H1 (cell line): Measurements from ENCODE around the gene ZNF280B.

Source experiments
- CHD2 ChIP-seq: IDR thresholded peaks from 2 replicates; pipeline ENCODE4 v1.6.1; 2012; ENCODE audit warnings: low read length, improper control_type of control experiment
- CTBP2 ChIP-seq: IDR thresholded peaks from 2 replicates; pipeline ENCODE4 v1.7.0; 2011; ENCODE audit warnings: borderline replicate concordance, mild to moderate bottlenecking, moderate library complexity, mixed read lengths, low read length; ENCODE audit not compliant: insufficient read depth, insufficient read length
- CTCF ChIP-seq, 3 experiments: IDR thresholded peaks; 1 replicate in 2 of 3; 2 replicates in 1 of 3; pipeline versions ENCODE4 v1.5.1 to v1.6.1; 2011; ENCODE audit warnings: low read length in 3 of 3, mild to moderate bottlenecking in 3 of 3, inconsistent platforms in 2 of 3, low read depth in 1 of 3, moderate library complexity in 1 of 3; ENCODE audit not compliant: insufficient read depth in 1 of 3; ENCODE audit errors: control extremely low read depth in 1 of 3
- EZH2 ChIP-seq: fragments of 200-600 bp; sonication (generic); IDR thresholded peaks from 2 replicates; pipeline ENCODE4 v1.7.1; 2012; ENCODE audit warnings: low read depth, mild to moderate bottlenecking, moderate library complexity, low read length, inconsistent platforms; ENCODE audit not compliant: severe bottlenecking
- MAX ChIP-seq: IDR thresholded peaks from 2 replicates; pipeline ENCODE4 v1.6.1; 2012; ENCODE audit warnings: inconsistent platforms
- POLR2A ChIP-seq, 2 experiments: IDR thresholded peaks; 1 replicate in 1 of 2; 2 replicates in 1 of 2; pipeline ENCODE4 v1.6.1; 2011; ENCODE audit warnings: low read depth in 2 of 2, low read length in 2 of 2, mild to moderate bottlenecking in 2 of 2; ENCODE audit errors: control extremely low read depth in 1 of 2
- POLR2AphosphoS5 ChIP-seq: IDR thresholded peaks from 2 replicates; pipeline ENCODE4 v1.6.1; 2011; ENCODE audit warnings: low read depth, low read length
- RAD21 ChIP-seq, 2 experiments: IDR thresholded peaks in 1 of 2; conservative IDR thresholded peaks in 1 of 2; 2 replicates each; pipeline ENCODE4 v1.6.1; 2011; ENCODE audit warnings: low read depth in 2 of 2, low read length in 2 of 2, improper control_type of control experiment in 1 of 2, inconsistent platforms in 1 of 2, mild to moderate bottlenecking in 1 of 2, moderate library complexity in 1 of 2
- RFX5 ChIP-seq: IDR thresholded peaks from 2 replicates; pipeline ENCODE4 v1.6.1; 2011; ENCODE audit warnings: low read depth, low read length, improper control_type of control experiment, borderline replicate concordance

- TF ChIP-seq RFX5 (no peak), POLR2A (IDR thresholded peaks at IDR 0.05; ENCODE audit: control extremely low read depth in 1 of 2, low read depth in 2 of 2, low read length in 2 of 2) (no peak), CTCF (IDR thresholded peaks at IDR 0.05; ENCODE audit: control extremely low read depth in 1 of 3, insufficient read depth in 1 of 3, low read depth in 1 of 3, low read length in 3 of 3) (no peak), POLR2AphosphoS5 (no peak), CHD2 (no peak), CTBP2 (no peak), EZH2 (no peak), MAX (no peak), RAD21 (IDR thresholded peaks at IDR 0.05 in 1 of 2, conservative IDR thresholded peaks at IDR 0.05 in 1 of 2; ENCODE audit: low read depth in 2 of 2, low read length in 2 of 2) (no peak)
Observed at GRCh38 chr22:22487869-22488597, 20.5 kb downstream of the ZNF280B start.
